ENCODE measurements around the gene AGAP2.
"Not testable (repeated sequence)": the region's sequence is repeated elsewhere in the genome, so short reads cannot be mapped to it uniquely, and the experiment has no call there.

AGAP2 gene

GRCh38 chr12:57735198-57735855 lies 3.2 kb downstream of the AGAP2 start:
- FAIRE-seq = no peak

GRCh38 chr12:57734591-57734990 lies 4.0 kb downstream of the AGAP2 start:
- no peak for FAIRE-seq

GRCh38 chr12:57733928-57734327 lies 4.6 kb downstream of the AGAP2 start:
- FAIRE-seq = no peak

- FAIRE-seq = no peak
These were observed 5.6 kb downstream of the AGAP2 start for GRCh38 chr12:57732726-57733593.

GRCh38 chr12:57732270-57732669 lies 6.3 kb downstream of the AGAP2 start:
- no peak for FAIRE-seq

GRCh38 chr12:57731411-57732080 lies 7.0 kb downstream of the AGAP2 start:
- FAIRE-seq = no peak

- FAIRE-seq = no peak
These were observed 8.0 kb downstream of the AGAP2 start for GRCh38 chr12:57730336-57731067.

- FAIRE-seq = no peak
These were observed 9.2 kb downstream of the AGAP2 start for GRCh38 chr12:57729321-57729844.

- no peak for FAIRE-seq
These were observed 10.7 kb downstream of the AGAP2 start for GRCh38 chr12:57727758-57728395.

- no peak for FAIRE-seq
These were observed 11.4 kb downstream of the AGAP2 start for GRCh38 chr12:57726884-57727757.

- no peak for FAIRE-seq
These were observed 12.2 kb downstream of the AGAP2 start for GRCh38 chr12:57726151-57726883.

GRCh38 chr12:57725851-57726150 lies 12.7 kb downstream of the AGAP2 start:
- no peak for FAIRE-seq

- no peak for FAIRE-seq
These were observed 13.4 kb downstream of the AGAP2 start for GRCh38 chr12:57724936-57725740.

- FAIRE-seq = no peak
These were observed 14.3 kb downstream of the AGAP2 start for GRCh38 chr12:57724003-57724935.

GRCh38 chr12:57723630-57723962 lies 14.9 kb downstream of the AGAP2 start:
- no peak for FAIRE-seq

GRCh38 chr12:57722716-57723629 lies 15.6 kb downstream of the AGAP2 start:
- FAIRE-seq = no peak

- not testable (repeated sequence) for FAIRE-seq
These were observed 16.5 kb downstream of the AGAP2 start for GRCh38 chr12:57721846-57722608.
